HepG2 (cell line): ENCODE data around the gene FRK. TPM values are rescaled to one million over a fixed set of nuclear protein-coding genes. Genes with fewer than 3 reads are reported as not detected.

Source experiments
- AHR ChIP-seq: IDR thresholded peaks from 2 replicates; pipeline ENCODE4 v1.6.1; 2018; ENCODE audit warnings: missing genetic modification reagents, missing compliant biosample characterization
- ARID2 ChIP-seq: sonication (generic); formaldehyde crosslinking; IDR thresholded peaks from 2 replicates; pipeline ENCODE4 v1.8.1; 2022; ENCODE audit warnings: mild to moderate bottlenecking, missing genetic modification reagents, borderline replicate concordance
- FOSL1 ChIP-seq: sonication (generic); formaldehyde crosslinking; IDR thresholded peaks from 2 replicates; pipeline ENCODE4 v1.9.0; 2021; ENCODE audit warnings: missing genetic modification reagents, borderline replicate concordance
- GATAD2A ChIP-seq: IDR thresholded peaks from 2 replicates; pipeline ENCODE4 v1.6.1; 2016
- HNRNPH1 ChIP-seq: fragments of 200-400 bp; formaldehyde crosslinking; optimal IDR thresholded peaks from 2 replicates; pipeline ENCODE3; 2017; ENCODE audit warnings: mild to moderate bottlenecking, low read depth, low read length
- KLF11 ChIP-seq: IDR thresholded peaks from 2 replicates; pipeline ENCODE4 v1.6.1; 2016; ENCODE audit warnings: missing compliant biosample characterization
- NFYC ChIP-seq: IDR thresholded peaks from 2 replicates; pipeline ENCODE4 v1.6.1; 2016; ENCODE audit warnings: missing genetic modification reagents, missing compliant biosample characterization
- NR2F2 ChIP-seq: IDR thresholded peaks from 2 replicates; pipeline ENCODE4 v1.6.1; 2012; ENCODE audit warnings: low read depth, inconsistent platforms, borderline replicate concordance
- PRMT3 ChIP-seq: sonication (generic); formaldehyde crosslinking; IDR thresholded peaks from 2 replicates; pipeline ENCODE4 v1.8.1; 2022; ENCODE audit warnings: low read depth, mild to moderate bottlenecking, moderate library complexity, missing genetic modification reagents, borderline replicate concordance
- RAD21 ChIP-seq: fragments of 450-650 bp; formaldehyde crosslinking; IDR thresholded peaks from 2 replicates; pipeline ENCODE4 v1.5.0; 2020; ENCODE audit warnings: mild to moderate bottlenecking
- RARA ChIP-seq: IDR thresholded peaks from 2 replicates; pipeline ENCODE4 v1.6.1; 2016; ENCODE audit warnings: missing genetic modification reagents, missing compliant biosample characterization
- RXRB ChIP-seq: IDR thresholded peaks from 2 replicates; pipeline ENCODE4 v1.6.1; 2016; ENCODE audit warnings: borderline replicate concordance, missing genetic modification reagents, missing compliant biosample characterization
- SIN3A ChIP-seq: IDR thresholded peaks from 2 replicates; pipeline ENCODE4 v1.6.1; 2011; ENCODE audit warnings: low read depth, mild to moderate bottlenecking, control low read depth, low read length, borderline replicate concordance
- ZNF17 ChIP-seq: sonication (generic); formaldehyde crosslinking; IDR thresholded peaks from 2 replicates; pipeline ENCODE4 v1.5.0; 2020; ENCODE audit warnings: mild to moderate bottlenecking, missing genetic modification reagents
- ZNF335 ChIP-seq: sonication (generic); formaldehyde crosslinking; IDR thresholded peaks from 2 replicates; pipeline ENCODE4 v1.4.0; 2020; ENCODE audit warnings: missing genetic modification reagents
- ZNF652 ChIP-seq: IDR thresholded peaks from 2 replicates; pipeline ENCODE4 v1.6.1; 2016; ENCODE audit warnings: low read depth, borderline replicate concordance
- polyA plus RNA-seq, 8 experiments: library from polyadenylated mRNA; depleted of rRNA in 3 of 8; stranded (reverse) in 7 of 8; unstranded in 1 of 8; fragments of >200 nt; fragmentation: Illumina TruSeq in 4 of 8; extraction: Trizol in 4 of 8; gene quantifications; 2 replicates each; pipeline versions ENCODE4 v1.2.1 to v1.2.3, GENCODE V29; 2011 to 2016; ENCODE audit warnings: low read depth in 4 of 8, missing spikeins in 1 of 8, mixed read lengths in 1 of 8; ENCODE audit not compliant: insufficient read depth in 1 of 8
- total RNA-seq, 5 experiments: library from RNA; depleted of rRNA; stranded (reverse); fragments of >200 nt; fragmentation: Illumina TruSeq; extraction: Trizol; gene quantifications; 2 replicates each; pipeline ENCODE4 v1.2.3, GENCODE V29; 2016; ENCODE audit warnings: low read depth in 1 of 5
- TF ChIP-seq, protein P1 (sequence below): sonication (generic); formaldehyde crosslinking; IDR thresholded peaks from 2 replicates; pipeline ENCODE4 v1.4.0; 2020; ENCODE audit warnings: missing genetic modification reagents, mild to moderate bottlenecking, borderline replicate concordance
- TF ChIP-seq, protein P2 (sequence below), 2 experiments: IDR thresholded peaks; 2 replicates each; pipeline ENCODE4 v1.6.1; 2011 to 2012; ENCODE audit warnings: low read length in 2 of 2, borderline replicate concordance in 1 of 2, low read depth in 1 of 2, mild to moderate bottlenecking in 1 of 2, moderate library complexity in 1 of 2
- TF ChIP-seq, protein P3 (sequence below): sonication (generic); formaldehyde crosslinking; IDR thresholded peaks from 2 replicates; pipeline ENCODE4 v1.9.0; 2021; ENCODE audit warnings: missing genetic modification reagents, borderline replicate concordance

The FRK gene
- total and polyA plus RNA-seq, 2 of the 13 experiments (the other 11 are each of a cell fraction or from before 2014, with no cell fraction given), result 1.3 to 2.9 TPM

DNA sequence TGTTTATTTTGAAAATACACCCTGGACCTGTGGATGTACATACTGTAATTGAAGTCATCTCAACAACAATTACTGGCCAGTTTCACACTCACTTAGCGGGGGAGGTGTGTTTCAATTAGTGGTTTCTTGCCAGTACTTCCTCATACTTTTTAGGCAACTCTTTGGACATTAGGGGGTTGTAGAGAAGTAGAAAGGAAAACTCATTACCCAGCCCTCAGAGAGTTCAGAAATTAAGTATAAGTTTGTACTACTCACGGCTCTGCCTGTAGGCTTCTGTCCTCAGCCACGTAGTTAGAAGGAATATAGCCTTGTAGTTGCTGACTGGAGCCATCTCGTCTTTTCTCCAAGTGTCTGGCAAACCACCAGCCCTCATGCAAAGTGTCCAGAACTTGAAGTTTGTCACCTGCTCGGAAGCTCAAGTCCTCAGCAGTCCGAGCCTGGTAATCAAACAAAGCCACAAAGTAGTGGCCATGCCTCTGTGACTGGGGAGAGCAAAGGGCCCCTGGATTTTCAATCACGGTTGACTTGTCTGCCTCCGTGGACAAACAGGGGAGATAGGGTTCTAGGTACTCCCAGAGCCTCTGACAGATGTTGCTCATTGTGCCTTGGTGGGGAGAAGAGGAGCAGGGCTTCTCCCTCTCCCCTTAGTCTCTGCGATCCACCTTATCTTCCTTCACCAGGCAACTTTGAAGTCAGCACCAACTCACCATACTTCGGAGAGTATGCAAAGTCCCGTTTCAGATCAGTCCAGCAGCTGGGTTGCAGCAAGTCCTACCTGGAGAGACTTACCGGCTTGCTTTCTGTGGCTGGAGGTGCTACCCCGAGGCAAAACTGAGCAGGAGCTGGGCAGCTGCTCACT is 749 bp downstream of the FRK start (continued):
- TF ChIP-seq, protein P1, sequence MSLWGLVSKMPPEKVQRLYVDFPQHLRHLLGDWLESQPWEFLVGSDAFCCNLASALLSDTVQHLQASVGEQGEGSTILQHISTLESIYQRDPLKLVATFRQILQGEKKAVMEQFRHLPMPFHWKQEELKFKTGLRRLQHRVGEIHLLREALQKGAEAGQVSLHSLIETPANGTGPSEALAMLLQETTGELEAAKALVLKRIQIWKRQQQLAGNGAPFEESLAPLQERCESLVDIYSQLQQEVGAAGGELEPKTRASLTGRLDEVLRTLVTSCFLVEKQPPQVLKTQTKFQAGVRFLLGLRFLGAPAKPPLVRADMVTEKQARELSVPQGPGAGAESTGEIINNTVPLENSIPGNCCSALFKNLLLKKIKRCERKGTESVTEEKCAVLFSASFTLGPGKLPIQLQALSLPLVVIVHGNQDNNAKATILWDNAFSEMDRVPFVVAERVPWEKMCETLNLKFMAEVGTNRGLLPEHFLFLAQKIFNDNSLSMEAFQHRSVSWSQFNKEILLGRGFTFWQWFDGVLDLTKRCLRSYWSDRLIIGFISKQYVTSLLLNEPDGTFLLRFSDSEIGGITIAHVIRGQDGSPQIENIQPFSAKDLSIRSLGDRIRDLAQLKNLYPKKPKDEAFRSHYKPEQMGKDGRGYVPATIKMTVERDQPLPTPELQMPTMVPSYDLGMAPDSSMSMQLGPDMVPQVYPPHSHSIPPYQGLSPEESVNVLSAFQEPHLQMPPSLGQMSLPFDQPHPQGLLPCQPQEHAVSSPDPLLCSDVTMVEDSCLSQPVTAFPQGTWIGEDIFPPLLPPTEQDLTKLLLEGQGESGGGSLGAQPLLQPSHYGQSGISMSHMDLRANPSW (CRISPR knock-in tag), result no peak
- TF ChIP-seq NFYC (CRISPR knock-in tag) (no peak), AHR (CRISPR knock-in tag) (no peak; the same call in 1 of the 2 replicates), ARID2 (CRISPR knock-in tag) (no peak), SIN3A (no peak), RAD21 (CRISPR knock-in tag) (no peak), ZNF17 (CRISPR knock-in tag) (no peak), KLF11 (CRISPR knock-in tag) (no peak), ZNF335 (CRISPR knock-in tag) (no peak), NR2F2 (no peak), RXRB (CRISPR knock-in tag) (no peak), FOSL1 (CRISPR knock-in tag) (no peak), RARA (CRISPR knock-in tag) (no peak), ZNF652 (CRISPR knock-in tag) (no peak), GATAD2A (no peak), HNRNPH1 (no peak), PRMT3 (CRISPR knock-in tag) (no peak)
- TF ChIP-seq, protein P2, sequence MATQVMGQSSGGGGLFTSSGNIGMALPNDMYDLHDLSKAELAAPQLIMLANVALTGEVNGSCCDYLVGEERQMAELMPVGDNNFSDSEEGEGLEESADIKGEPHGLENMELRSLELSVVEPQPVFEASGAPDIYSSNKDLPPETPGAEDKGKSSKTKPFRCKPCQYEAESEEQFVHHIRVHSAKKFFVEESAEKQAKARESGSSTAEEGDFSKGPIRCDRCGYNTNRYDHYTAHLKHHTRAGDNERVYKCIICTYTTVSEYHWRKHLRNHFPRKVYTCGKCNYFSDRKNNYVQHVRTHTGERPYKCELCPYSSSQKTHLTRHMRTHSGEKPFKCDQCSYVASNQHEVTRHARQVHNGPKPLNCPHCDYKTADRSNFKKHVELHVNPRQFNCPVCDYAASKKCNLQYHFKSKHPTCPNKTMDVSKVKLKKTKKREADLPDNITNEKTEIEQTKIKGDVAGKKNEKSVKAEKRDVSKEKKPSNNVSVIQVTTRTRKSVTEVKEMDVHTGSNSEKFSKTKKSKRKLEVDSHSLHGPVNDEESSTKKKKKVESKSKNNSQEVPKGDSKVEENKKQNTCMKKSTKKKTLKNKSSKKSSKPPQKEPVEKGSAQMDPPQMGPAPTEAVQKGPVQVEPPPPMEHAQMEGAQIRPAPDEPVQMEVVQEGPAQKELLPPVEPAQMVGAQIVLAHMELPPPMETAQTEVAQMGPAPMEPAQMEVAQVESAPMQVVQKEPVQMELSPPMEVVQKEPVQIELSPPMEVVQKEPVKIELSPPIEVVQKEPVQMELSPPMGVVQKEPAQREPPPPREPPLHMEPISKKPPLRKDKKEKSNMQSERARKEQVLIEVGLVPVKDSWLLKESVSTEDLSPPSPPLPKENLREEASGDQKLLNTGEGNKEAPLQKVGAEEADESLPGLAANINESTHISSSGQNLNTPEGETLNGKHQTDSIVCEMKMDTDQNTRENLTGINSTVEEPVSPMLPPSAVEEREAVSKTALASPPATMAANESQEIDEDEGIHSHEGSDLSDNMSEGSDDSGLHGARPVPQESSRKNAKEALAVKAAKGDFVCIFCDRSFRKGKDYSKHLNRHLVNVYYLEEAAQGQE (IDR thresholded peaks at IDR 0.05; ENCODE audit: borderline replicate concordance in 1 of 2, low read depth in 1 of 2, low read length in 2 of 2), result no peak
- TF ChIP-seq, protein P3, sequence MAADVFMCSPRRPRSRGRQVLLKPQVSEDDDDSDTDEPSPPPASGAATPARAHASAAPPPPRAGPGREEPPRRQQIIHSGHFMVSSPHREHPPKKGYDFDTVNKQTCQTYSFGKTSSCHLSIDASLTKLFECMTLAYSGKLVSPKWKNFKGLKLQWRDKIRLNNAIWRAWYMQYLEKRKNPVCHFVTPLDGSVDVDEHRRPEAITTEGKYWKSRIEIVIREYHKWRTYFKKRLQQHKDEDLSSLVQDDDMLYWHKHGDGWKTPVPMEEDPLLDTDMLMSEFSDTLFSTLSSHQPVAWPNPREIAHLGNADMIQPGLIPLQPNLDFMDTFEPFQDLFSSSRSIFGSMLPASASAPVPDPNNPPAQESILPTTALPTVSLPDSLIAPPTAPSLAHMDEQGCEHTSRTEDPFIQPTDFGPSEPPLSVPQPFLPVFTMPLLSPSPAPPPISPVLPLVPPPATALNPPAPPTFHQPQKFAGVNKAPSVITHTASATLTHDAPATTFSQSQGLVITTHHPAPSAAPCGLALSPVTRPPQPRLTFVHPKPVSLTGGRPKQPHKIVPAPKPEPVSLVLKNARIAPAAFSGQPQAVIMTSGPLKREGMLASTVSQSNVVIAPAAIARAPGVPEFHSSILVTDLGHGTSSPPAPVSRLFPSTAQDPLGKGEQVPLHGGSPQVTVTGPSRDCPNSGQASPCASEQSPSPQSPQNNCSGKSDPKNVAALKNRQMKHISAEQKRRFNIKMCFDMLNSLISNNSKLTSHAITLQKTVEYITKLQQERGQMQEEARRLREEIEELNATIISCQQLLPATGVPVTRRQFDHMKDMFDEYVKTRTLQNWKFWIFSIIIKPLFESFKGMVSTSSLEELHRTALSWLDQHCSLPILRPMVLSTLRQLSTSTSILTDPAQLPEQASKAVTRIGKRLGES, result no peak
